ENCODE measurements around the gene SPN. TPM values are rescaled to one million over a fixed set of nuclear protein-coding genes. Genes with fewer than 3 reads are reported as not detected.

The SPN gene
- total and polyA plus RNA-seq, 9 of the 15 experiments (the other 6 are each of a cell fraction or from before 2014, with no cell fraction given) = 24.3 to 225 (median 79.4) TPM

GRCh38 chr16:29664091-29664921 is 1.3 kb downstream of the SPN start (continued):
- TF ChIP-seq MGA (IDR thresholded peaks at IDR 0.05) = peak; percentile 89
- peak in 1 of 2 experiments; percentile 8; a peak in 1 of 4 replicates for TF ChIP-seq MAZ (CRISPR knock-in tag; conservative IDR thresholded peaks at IDR 0.05 in 1 of 2, IDR thresholded peaks at IDR 0.05 in 1 of 2)
- peak; percentile 97 for TF ChIP-seq RREB1 (CRISPR knock-in tag; IDR thresholded peaks at IDR 0.05)
- no peak for TF ChIP-seq MECOM (CRISPR knock-in tag; IDR thresholded peaks at IDR 0.05)
- TF ChIP-seq ZNF584 (CRISPR knock-in tag; IDR thresholded peaks at IDR 0.05; ENCODE audit: low read depth) = no peak
- peak; percentile 54 for TF ChIP-seq FIP1L1 (IDR thresholded peaks at IDR 0.05; ENCODE audit: low read depth, low read length, poor library complexity, severe bottlenecking)
